GM23338 (cell line): ENCODE measurements around the gene ARHGEF11.

Source experiments
- CREB1 ChIP-seq: fragments of 250-450 bp; sonication (Bioruptor Pico); IDR thresholded peaks from 2 replicates; pipeline ENCODE4 v1.5.0; 2020; ENCODE audit warnings: low read depth, mild to moderate bottlenecking, moderate library complexity
- CTCF ChIP-seq, 2 experiments: fragments of 200-600 bp in 1 of 2; sonication (generic) in 1 of 2; conservative IDR thresholded peaks; 2 replicates each; pipeline versions ENCODE4 v1.5.1 to v1.6.1; 2016 to 2017; ENCODE audit warnings: antibody characterized with exemption in 2 of 2, low read depth in 2 of 2, mild to moderate bottlenecking in 2 of 2, moderate library complexity in 1 of 2
- ETS1 ChIP-seq: IDR thresholded peaks from 2 replicates; pipeline ENCODE4 v1.6.1; 2016; ENCODE audit warnings: antibody characterized with exemption
- EZH2 ChIP-seq: fragments of 200-600 bp; sonication (generic); IDR thresholded peaks from one replicate; pipeline ENCODE4 v1.8.0; 2017; ENCODE audit warnings: antibody characterized with exemption, mild to moderate bottlenecking, low read depth; ENCODE audit not compliant: unreplicated experiment
- EZH2phosphoT487 ChIP-seq: fragments of 200-600 bp; sonication (generic); IDR thresholded peaks from one replicate; pipeline ENCODE4 v1.8.1; 2018; ENCODE audit warnings: antibody characterized with exemption; ENCODE audit not compliant: unreplicated experiment
- JUNB ChIP-seq: IDR thresholded peaks from one replicate; pipeline ENCODE4 v1.6.1; 2016; ENCODE audit warnings: antibody characterized with exemption; ENCODE audit not compliant: unreplicated experiment
- POLR2AphosphoS5 ChIP-seq: IDR thresholded peaks from 2 replicates; pipeline ENCODE4 v1.6.1; 2016; ENCODE audit warnings: antibody characterized with exemption, low read depth
- REST ChIP-seq: IDR thresholded peaks from one replicate; pipeline ENCODE4 v1.6.1; 2018; ENCODE audit warnings: antibody characterized with exemption; ENCODE audit not compliant: unreplicated experiment
- STAT1 ChIP-seq: IDR thresholded peaks from one replicate; pipeline ENCODE4 v1.6.1; 2016; ENCODE audit warnings: antibody characterized with exemption; ENCODE audit not compliant: unreplicated experiment
- ZNF114 ChIP-seq: fragments of 250-450 bp; sonication (Bioruptor Pico); IDR thresholded peaks from 2 replicates; pipeline ENCODE4 v1.5.0; 2020; ENCODE audit warnings: mild to moderate bottlenecking, moderate library complexity
- ZNF331 ChIP-seq: fragments of 250-450 bp; sonication (Bioruptor Pico); IDR thresholded peaks from 2 replicates; pipeline ENCODE4 v1.5.0; 2020; ENCODE audit warnings: low read depth, mild to moderate bottlenecking, moderate library complexity

- TF ChIP-seq CTCF (conservative IDR thresholded peaks at IDR 0.05; ENCODE audit: low read depth in 2 of 2) = no peak
- TF ChIP-seq JUNB = no peak
- no peak for TF ChIP-seq EZH2phosphoT487
- TF ChIP-seq POLR2AphosphoS5 = no peak
- no peak for TF ChIP-seq EZH2
- TF ChIP-seq STAT1 = no peak
- no peak for TF ChIP-seq REST
- no peak for TF ChIP-seq CREB1
- TF ChIP-seq ZNF114 = no peak
- TF ChIP-seq ZNF331 (CRISPR knock-in tag) = no peak
- no peak for TF ChIP-seq ETS1
Observed at GRCh38 chr1:156929596-156930238, 115.8 kb downstream of the ARHGEF11 start.
